ENCODE data around the gene PYGO1.
A peak's percentile ranks its signal among the peaks of the same experiment; 100 is the strongest.
"Not testable (repeated sequence)": the region's sequence is repeated elsewhere in the genome, so short reads cannot be mapped to it uniquely, and the experiment has no call there.

The PYGO1 gene

DNA sequence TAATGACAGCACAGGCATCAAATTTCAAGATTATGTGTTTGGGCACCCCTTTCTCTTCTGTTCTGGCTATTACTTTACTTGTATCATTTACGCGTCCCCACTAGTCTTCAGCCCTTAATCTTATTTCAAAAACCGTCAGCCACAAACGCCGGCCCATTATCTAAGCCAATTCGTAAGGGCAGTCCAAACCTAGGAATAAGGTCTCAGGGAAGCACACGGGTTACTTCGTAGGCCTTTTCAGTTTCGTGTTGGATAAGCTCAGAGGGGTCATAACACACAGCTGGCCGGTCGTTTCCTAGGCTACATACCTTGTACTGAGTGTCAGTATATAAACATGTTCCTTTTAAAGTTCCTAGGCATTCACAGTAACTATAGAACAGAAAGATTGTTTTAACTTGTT is 75.0 kb downstream of the PYGO1 start:
- H3K27me3 ChIP-seq (ENCODE audit: insufficient read depth, low read length, poor library complexity, severe bottlenecking) = no peaks in the 10 kb centered on the region
- H3F3A ChIP-seq (ENCODE audit: low read depth) = no peaks in the 10 kb centered on the region
- no peaks in the 10 kb centered on the region for H4K20me1 ChIP-seq (ENCODE audit: insufficient read depth, low read length, poor library complexity, severe bottlenecking)
- no peaks in the 10 kb centered on the region for H3K36me3 ChIP-seq (ENCODE audit: insufficient read depth, low read length)
- H3K9me2 ChIP-seq (replicated peaks; ENCODE audit: low read depth, low read length) = no peaks in the 10 kb centered on the region
- TF ChIP-seq, protein P1, sequence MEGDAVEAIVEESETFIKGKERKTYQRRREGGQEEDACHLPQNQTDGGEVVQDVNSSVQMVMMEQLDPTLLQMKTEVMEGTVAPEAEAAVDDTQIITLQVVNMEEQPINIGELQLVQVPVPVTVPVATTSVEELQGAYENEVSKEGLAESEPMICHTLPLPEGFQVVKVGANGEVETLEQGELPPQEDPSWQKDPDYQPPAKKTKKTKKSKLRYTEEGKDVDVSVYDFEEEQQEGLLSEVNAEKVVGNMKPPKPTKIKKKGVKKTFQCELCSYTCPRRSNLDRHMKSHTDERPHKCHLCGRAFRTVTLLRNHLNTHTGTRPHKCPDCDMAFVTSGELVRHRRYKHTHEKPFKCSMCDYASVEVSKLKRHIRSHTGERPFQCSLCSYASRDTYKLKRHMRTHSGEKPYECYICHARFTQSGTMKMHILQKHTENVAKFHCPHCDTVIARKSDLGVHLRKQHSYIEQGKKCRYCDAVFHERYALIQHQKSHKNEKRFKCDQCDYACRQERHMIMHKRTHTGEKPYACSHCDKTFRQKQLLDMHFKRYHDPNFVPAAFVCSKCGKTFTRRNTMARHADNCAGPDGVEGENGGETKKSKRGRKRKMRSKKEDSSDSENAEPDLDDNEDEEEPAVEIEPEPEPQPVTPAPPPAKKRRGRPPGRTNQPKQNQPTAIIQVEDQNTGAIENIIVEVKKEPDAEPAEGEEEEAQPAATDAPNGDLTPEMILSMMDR (conservative IDR thresholded peaks at IDR 0.05; ENCODE audit: low read length) = no peak
- TF ChIP-seq EZH2phosphoT487 (IDR thresholded peaks at IDR 0.05; ENCODE audit: borderline replicate concordance) = no peak
- no peak overlapping the region for H3K4me3 ChIP-seq (ENCODE audit: low read length, poor library complexity, severe bottlenecking)
- no peaks in the 10 kb centered on the region for H3K79me2 ChIP-seq (ENCODE audit: insufficient read depth, low read length)
- H3K4me2 ChIP-seq (ENCODE audit: low read depth, low read length, poor library complexity, severe bottlenecking) = no peak overlapping the region
- H2AFZ ChIP-seq (ENCODE audit: low read length) = no peak overlapping the region
- H3K4me1 ChIP-seq (ENCODE audit: insufficient read depth, low read length, poor library complexity, severe bottlenecking) = no peaks in the 10 kb centered on the region
- H3K9ac ChIP-seq (ENCODE audit: low read depth, low read length, poor library complexity, severe bottlenecking) = no peak overlapping the region
- H3K9me3 ChIP-seq (ENCODE audit: insufficient read depth, low read depth, low read length) = no peaks in the 10 kb centered on the region

DNA sequence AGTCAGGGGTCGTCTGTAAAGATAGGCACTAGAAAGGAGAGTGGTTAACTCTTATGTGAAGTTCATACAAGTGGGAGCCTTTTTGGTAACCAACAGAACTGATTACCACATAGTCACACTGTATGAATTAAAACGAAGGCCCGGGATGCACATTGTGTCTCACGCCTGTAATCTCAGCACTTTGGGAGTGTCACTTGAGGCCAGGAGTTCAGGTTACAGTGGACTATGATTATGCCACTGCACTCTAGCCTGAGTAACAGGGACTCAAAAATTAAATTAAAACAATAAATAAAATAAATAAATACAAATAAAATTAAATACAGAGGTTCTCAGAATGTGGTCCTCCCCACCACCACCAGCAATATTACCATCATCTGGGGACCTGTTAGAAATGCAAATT is 80.6 kb downstream of the PYGO1 start:
- Histone ChIP-seq H3K4me2 (ENCODE audit: low read depth, low read length, poor library complexity, severe bottlenecking) (no peak overlapping the region), H3F3A (ENCODE audit: low read depth) (no peaks in the 10 kb centered on the region), H3K79me2 (ENCODE audit: insufficient read depth, low read length) (no peaks in the 10 kb centered on the region), H3K36me3 (ENCODE audit: insufficient read depth, low read length) (no peaks in the 10 kb centered on the region), H2AFZ (ENCODE audit: low read length) (no peak overlapping the region), H3K9me3 (ENCODE audit: insufficient read depth, low read depth, low read length) (no peaks in the 10 kb centered on the region), H4K20me1 (ENCODE audit: insufficient read depth, low read length, poor library complexity, severe bottlenecking) (no peaks in the 10 kb centered on the region), H3K9me2 (replicated peaks; ENCODE audit: low read depth, low read length) (no peaks in the 10 kb centered on the region), H3K27me3 (ENCODE audit: insufficient read depth, low read length, poor library complexity, severe bottlenecking) (no peaks in the 10 kb centered on the region), H3K4me1 (ENCODE audit: insufficient read depth, low read length, poor library complexity, severe bottlenecking) (no peaks in the 10 kb centered on the region), H3K4me3 (ENCODE audit: low read length, poor library complexity, severe bottlenecking) (no peak overlapping the region), H3K9ac (ENCODE audit: low read depth, low read length, poor library complexity, severe bottlenecking) (no peak overlapping the region)
- TF ChIP-seq, protein P1 (conservative IDR thresholded peaks at IDR 0.05; ENCODE audit: low read length) = no peak
- TF ChIP-seq EZH2phosphoT487 (IDR thresholded peaks at IDR 0.05; ENCODE audit: borderline replicate concordance) = no peak

DNA sequence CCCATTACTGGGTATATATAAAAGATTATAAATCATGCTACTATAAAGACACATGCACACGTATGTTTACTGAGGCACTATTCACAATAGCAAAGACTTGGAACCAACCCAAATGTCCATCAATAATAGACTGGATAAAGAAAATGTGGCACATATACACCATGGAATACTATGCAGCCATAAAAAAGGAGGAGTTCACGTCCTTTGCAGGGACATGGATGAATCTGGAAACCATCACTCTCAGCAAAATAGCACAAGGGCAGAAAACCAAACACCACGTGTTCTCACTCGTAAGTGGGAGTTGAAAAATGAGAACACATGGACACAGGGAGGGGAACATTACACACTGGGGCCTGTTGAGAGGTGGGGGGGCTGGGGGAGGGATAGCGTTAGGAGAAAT is 82.7 kb downstream of the PYGO1 start:
- not testable (repeated sequence) for H3K4me2 ChIP-seq (ENCODE audit: low read depth, low read length, poor library complexity, severe bottlenecking); H3K4me1 ChIP-seq (ENCODE audit: insufficient read depth, low read length, poor library complexity, severe bottlenecking); H4K20me1 ChIP-seq (ENCODE audit: insufficient read depth, low read length, poor library complexity, severe bottlenecking); H3K36me3 ChIP-seq (ENCODE audit: insufficient read depth, low read length); H3K9me3 ChIP-seq (ENCODE audit: insufficient read depth, low read depth, low read length); H2AFZ ChIP-seq (ENCODE audit: low read length); H3K9me2 ChIP-seq (replicated peaks; ENCODE audit: low read depth, low read length); H3K79me2 ChIP-seq (ENCODE audit: insufficient read depth, low read length); H3K27me3 ChIP-seq (ENCODE audit: insufficient read depth, low read length, poor library complexity, severe bottlenecking); H3F3A ChIP-seq (ENCODE audit: low read depth); H3K4me3 ChIP-seq (ENCODE audit: low read length, poor library complexity, severe bottlenecking); H3K9ac ChIP-seq (ENCODE audit: low read depth, low read length, poor library complexity, severe bottlenecking)

DNA sequence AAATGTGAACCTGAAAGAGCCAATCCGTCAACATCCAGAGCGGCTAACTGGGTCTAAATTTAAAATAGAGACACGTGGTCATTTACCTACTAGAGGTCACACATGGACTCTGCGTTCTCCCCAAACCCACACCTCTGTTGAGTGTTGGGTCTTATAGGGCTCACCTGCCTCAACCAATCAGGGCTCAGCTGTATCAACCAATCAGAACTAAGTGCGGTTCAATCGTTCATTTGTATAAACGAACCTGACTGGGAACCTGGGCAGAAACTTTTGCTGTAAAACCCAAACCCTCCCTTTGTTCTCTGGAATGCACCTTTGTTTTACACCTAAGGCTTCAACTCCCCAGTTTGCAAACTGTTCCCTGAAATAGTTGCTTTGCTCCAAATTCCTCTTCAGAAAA is 89.0 kb downstream of the PYGO1 start:
- Histone ChIP-seq H3K4me3 (ENCODE audit: low read length, poor library complexity, severe bottlenecking) (no peak overlapping the region), H3F3A (ENCODE audit: low read depth) (no peaks in the 10 kb centered on the region), H3K4me1 (ENCODE audit: insufficient read depth, low read length, poor library complexity, severe bottlenecking) (no peaks in the 10 kb centered on the region), H3K9me3 (ENCODE audit: insufficient read depth, low read depth, low read length) (no peaks in the 10 kb centered on the region), H3K9me2 (replicated peaks; ENCODE audit: low read depth, low read length) (no peaks in the 10 kb centered on the region), H2AFZ (ENCODE audit: low read length) (no peak overlapping the region), H4K20me1 (ENCODE audit: insufficient read depth, low read length, poor library complexity, severe bottlenecking) (no peaks in the 10 kb centered on the region), H3K27me3 (ENCODE audit: insufficient read depth, low read length, poor library complexity, severe bottlenecking) (no peaks in the 10 kb centered on the region), H3K9ac (ENCODE audit: low read depth, low read length, poor library complexity, severe bottlenecking) (no peak overlapping the region), H3K4me2 (ENCODE audit: low read depth, low read length, poor library complexity, severe bottlenecking) (peak overlapping the region; percentile 69), H3K79me2 (ENCODE audit: insufficient read depth, low read length) (no peaks in the 10 kb centered on the region), H3K36me3 (ENCODE audit: insufficient read depth, low read length) (no peaks in the 10 kb centered on the region)
- no peak for TF ChIP-seq EZH2phosphoT487 (IDR thresholded peaks at IDR 0.05; ENCODE audit: borderline replicate concordance)
- TF ChIP-seq, protein P1 (conservative IDR thresholded peaks at IDR 0.05; ENCODE audit: low read length) = no peak

DNA sequence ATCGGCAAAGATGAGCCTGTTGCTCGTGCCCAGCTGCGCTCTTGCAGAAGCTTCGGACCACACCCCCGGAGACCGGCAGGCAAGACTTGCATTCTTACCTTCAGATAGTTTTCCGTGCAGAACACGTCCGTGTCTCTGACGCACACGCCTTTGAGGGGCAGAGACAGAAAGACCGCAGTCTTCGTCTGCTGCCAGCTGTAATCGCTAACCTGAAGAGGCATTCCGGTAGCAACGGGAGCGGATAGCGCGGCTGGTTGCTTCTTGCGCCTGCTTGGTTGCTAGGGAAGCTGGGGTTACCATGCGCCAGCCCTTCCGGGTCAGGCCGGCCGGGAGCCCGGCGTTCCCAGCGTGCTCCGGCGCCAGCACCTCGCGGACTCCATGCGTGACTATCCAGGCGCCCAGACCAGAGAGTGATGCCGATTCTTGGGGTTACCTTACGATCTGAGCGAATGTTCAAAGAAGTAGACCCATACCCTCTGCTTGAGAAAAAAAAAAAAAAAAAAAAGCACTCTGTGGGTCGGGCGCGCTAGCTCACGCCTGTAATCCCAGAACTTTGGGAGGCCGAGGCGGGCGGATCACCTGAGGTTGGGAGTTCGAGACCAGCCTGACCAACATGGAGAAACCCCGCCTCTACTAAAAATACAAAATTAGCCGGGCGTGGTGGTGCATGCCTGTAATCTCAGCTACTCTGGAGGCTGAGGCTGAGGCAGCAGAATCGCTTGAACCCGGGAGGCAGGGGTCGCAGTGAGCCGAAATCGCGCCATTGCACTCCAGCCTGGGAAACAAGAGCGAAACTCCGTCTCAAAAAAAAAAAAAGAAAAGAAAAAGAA is 89.8 kb downstream of the PYGO1 start:
- H3K9me3 ChIP-seq (ENCODE audit: insufficient read depth, low read depth, low read length); H3K27me3 ChIP-seq (ENCODE audit: insufficient read depth, low read length, poor library complexity, severe bottlenecking); H4K20me1 ChIP-seq (ENCODE audit: insufficient read depth, low read length, poor library complexity, severe bottlenecking); H3K9me2 ChIP-seq (replicated peaks; ENCODE audit: low read depth, low read length); H3K36me3 ChIP-seq (ENCODE audit: insufficient read depth, low read length); H3F3A ChIP-seq (ENCODE audit: low read depth); H3K79me2 ChIP-seq (ENCODE audit: insufficient read depth, low read length); H3K4me1 ChIP-seq (ENCODE audit: insufficient read depth, low read length, poor library complexity, severe bottlenecking): not testable (repeated sequence)
- Histone ChIP-seq H3K4me3 (ENCODE audit: low read length, poor library complexity, severe bottlenecking) (peak overlapping the region; percentile 79), H2AFZ (ENCODE audit: low read length) (peak overlapping the region; percentile 89), H3K9ac (ENCODE audit: low read depth, low read length, poor library complexity, severe bottlenecking) (peak overlapping the region; percentile 52), H3K4me2 (ENCODE audit: low read depth, low read length, poor library complexity, severe bottlenecking) (peak overlapping the region; percentile 69)
